Thyroid gland (tissue), 4 donors: Measurements from ENCODE around the gene DNAH17. TPM values are rescaled to one million over a fixed set of nuclear protein-coding genes. Genes with fewer than 3 reads are reported as not detected.

Experiments used
- DNase-seq, 2 donors: peaks; one replicate each; pipeline ENCODE4 v3.0.0-alpha.2; 2019
- H3K27ac ChIP-seq, 3 donors: fragments of 200-600 bp; sonication (generic); 1 replicate in 2 of 3; 2 replicates in 1 of 3; pipeline ENCODE4 v1.5.1; 2016 to 2019; ENCODE audit warnings: mild to moderate bottlenecking in 1 of 3, moderate library complexity in 1 of 3
- H3K27me3 ChIP-seq: fragments of 200-600 bp; sonication (generic); one replicate; pipeline ENCODE4 v1.5.1; 2019
- H3K36me3 ChIP-seq, 2 donors: fragments of 200-600 bp; sonication (generic); one replicate each; pipeline ENCODE4 v1.5.1; 2016 to 2019
- H3K4me1 ChIP-seq, 2 donors: fragments of 200-600 bp; sonication (generic); one replicate each; pipeline ENCODE4 v1.5.1; 2017 to 2019
- H3K4me3 ChIP-seq, 3 donors: fragments of 200-600 bp; sonication (generic); replicated peaks in 1 of 3; 1 replicate in 2 of 3; 2 replicates in 1 of 3; pipeline ENCODE4 v1.5.1; 2016; ENCODE audit warnings: mild to moderate bottlenecking in 1 of 3
- H3K9me3 ChIP-seq: fragments of 200-600 bp; sonication (generic); one replicate; pipeline ENCODE4 v1.5.1; 2017
- CTCF ChIP-seq, 6 experiments: fragments of 200-600 bp in 3 of 6; fragments of 450-650 bp in 3 of 6; sonication (generic) in 3 of 6; IDR thresholded peaks; one replicate each; pipeline ENCODE4 v1.5.1; 2016 to 2019; ENCODE audit warnings: antibody characterized with exemption in 6 of 6, mild to moderate bottlenecking in 2 of 6, inconsistent platforms in 1 of 6, moderate library complexity in 1 of 6
- POLR2A ChIP-seq, 2 donors: fragments of 450-650 bp; IDR thresholded peaks; one replicate each; pipeline ENCODE4 v1.6.1; 2017; ENCODE audit warnings: antibody characterized with exemption in 2 of 2, mild to moderate bottlenecking in 2 of 2, moderate library complexity in 1 of 2
- WGBS, 2 donors: methylation state at CpG; one replicate each; pipeline ENCODE4 v1.1.5; 2017; 5-methylcytosine and 5-hydroxymethylcytosine counted together
- intact Hi-C: fragments of 100-400 bp; cut with DNase I; formaldehyde crosslinking; loops from one replicate; pipeline ENCODE4 v1.15.1; 2023
- total RNA-seq, 4 donors: library from RNA; depleted of rRNA; stranded (reverse); fragments of >200 nt; gene quantifications; one replicate each; pipeline ENCODE4 v1.2.3, GENCODE V29; 2016

DNAH17 gene
- under 1 TPM; 0.21 to 0.67 (median 0.32) TPM for total RNA-seq

- DNase-seq = no peak
- no peak for TF ChIP-seq POLR2A (IDR thresholded peaks at IDR 0.05)
- TF ChIP-seq CTCF (IDR thresholded peaks at IDR 0.05) = no peak
- intact Hi-C loops = no loop called here
- Histone ChIP-seq H3K27me3 (no peaks in the 10 kb centered on the region), H3K4me3 (no peak within 1 kb of the TSS), H3K9me3 (no peaks in the 10 kb centered on the region), H3K27ac (no peak within 1 kb of the TSS), H3K4me1 (peaks cover 0 to 7% of the 10 kb centered on the region in 2 donors), H3K36me3 (no peaks in the 10 kb centered on the region)
- WGBS, 2 donors = 72 to 78% methylated on average over 9 of the region's 9 CpGs
Observed at GRCh38 chr17:78577296-78577695, at the start of gene DNAH17. TSS of gene DNAH17 (minus strand) at chr17:78577396. CDS start at chr17:78575057, 2,339 bp downstream.

GRCh38 chr17:78624324-78625151 is 47.3 kb upstream of the DNAH17 start:
- H3K27me3 ChIP-seq = no peaks in the 10 kb centered on the region
- no peaks in the 10 kb centered on the region for H3K9me3 ChIP-seq
- no peak overlapping the region for H3K27ac ChIP-seq
- intact Hi-C loops = no loop called here
- no peak overlapping the region for H3K4me3 ChIP-seq
- no peak for DNase-seq
- WGBS, 2 donors = 86 to 87% methylated on average over 14 of the region's 14 CpGs
- TF ChIP-seq CTCF (IDR thresholded peaks at IDR 0.05) = no peak
- TF ChIP-seq POLR2A (IDR thresholded peaks at IDR 0.05) = no peak
- H3K36me3 ChIP-seq = no peaks in the 10 kb centered on the region
- H3K4me1 ChIP-seq = no peaks in the 10 kb centered on the region

GRCh38 chr17:78623541-78623940 is 46.3 kb upstream of the DNAH17 start:
- Histone ChIP-seq H3K4me1 (no peaks in the 10 kb centered on the region), H3K27ac (no peak overlapping the region), H3K36me3 (no peaks in the 10 kb centered on the region), H3K4me3 (no peak overlapping the region), H3K27me3 (no peaks in the 10 kb centered on the region), H3K9me3 (no peaks in the 10 kb centered on the region)
- no peak for DNase-seq
- intact Hi-C loops = no loop called here
- 77 to 87% methylated on average over 9 to 12 of the region's 12 CpGs for WGBS, 2 donors
- TF ChIP-seq POLR2A (IDR thresholded peaks at IDR 0.05) = no peak
- TF ChIP-seq CTCF (IDR thresholded peaks at IDR 0.05) = no peak

GRCh38 chr17:78622491-78623265 is 45.5 kb upstream of the DNAH17 start:
- intact Hi-C loops = no loop called here
- TF ChIP-seq CTCF (IDR thresholded peaks at IDR 0.05) (no peak), POLR2A (IDR thresholded peaks at IDR 0.05) (no peak)
- Histone ChIP-seq H3K4me1 (no peaks in the 10 kb centered on the region), H3K9me3 (no peaks in the 10 kb centered on the region), H3K27me3 (no peaks in the 10 kb centered on the region), H3K27ac (no peak overlapping the region), H3K4me3 (no peak overlapping the region), H3K36me3 (no peaks in the 10 kb centered on the region)
- WGBS, 2 donors = 85 to 88% methylated on average over 21 to 25 of the region's 26 CpGs
- DNase-seq = no peak
